SK-N-DZ (cell line): Measurements from ENCODE around the gene PRICKLE3.
"Not testable (repeated sequence)": the region's sequence is repeated elsewhere in the genome, so short reads cannot be mapped to it uniquely, and the experiment has no call there.

ENCODE experiments used
- DNase-seq: peaks from one replicate; pipeline ENCODE4 v3.0.0-alpha.2; 2015; ENCODE audit warnings: low spot score

PRICKLE3 gene

GRCh38 chrX:49183701-49184281 lies 2.4 kb downstream of the PRICKLE3 start:
- DNase-seq, result no peak

DNA sequence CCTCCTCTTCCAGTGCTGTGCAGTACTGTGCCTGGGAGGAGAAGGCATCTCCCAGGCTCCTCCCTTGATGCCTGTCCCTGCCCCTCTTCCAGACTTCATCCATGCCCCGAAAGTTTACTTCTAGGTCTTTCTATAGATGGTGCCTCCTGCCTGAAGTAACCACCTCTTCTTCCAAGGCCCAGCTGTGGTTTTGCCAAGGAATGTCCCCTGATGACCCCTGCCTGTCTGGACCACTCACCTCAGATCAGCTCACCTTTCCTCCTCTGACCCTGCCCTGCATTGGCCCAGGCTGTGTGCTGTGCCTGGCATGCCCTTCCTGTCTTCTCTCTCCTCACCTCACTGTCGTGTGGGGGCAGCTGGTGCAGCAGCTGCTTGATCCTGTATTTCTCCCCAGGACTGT lies 6.8 kb downstream of the PRICKLE3 start:
- DNase-seq, result no peak

- no peak for DNase-seq
Observed at GRCh38 chrX:49178537-49178936, 7.6 kb downstream of the PRICKLE3 start.

- DNase-seq, result no peak
Observed at GRCh38 chrX:49177873-49178480, 8.2 kb downstream of the PRICKLE3 start.

- DNase-seq, result no peak
Observed at GRCh38 chrX:49177338-49177833, 8.8 kb downstream of the PRICKLE3 start.

- DNase-seq, result no peak
Observed at GRCh38 chrX:49176421-49177326, 9.5 kb downstream of the PRICKLE3 start.

DNA sequence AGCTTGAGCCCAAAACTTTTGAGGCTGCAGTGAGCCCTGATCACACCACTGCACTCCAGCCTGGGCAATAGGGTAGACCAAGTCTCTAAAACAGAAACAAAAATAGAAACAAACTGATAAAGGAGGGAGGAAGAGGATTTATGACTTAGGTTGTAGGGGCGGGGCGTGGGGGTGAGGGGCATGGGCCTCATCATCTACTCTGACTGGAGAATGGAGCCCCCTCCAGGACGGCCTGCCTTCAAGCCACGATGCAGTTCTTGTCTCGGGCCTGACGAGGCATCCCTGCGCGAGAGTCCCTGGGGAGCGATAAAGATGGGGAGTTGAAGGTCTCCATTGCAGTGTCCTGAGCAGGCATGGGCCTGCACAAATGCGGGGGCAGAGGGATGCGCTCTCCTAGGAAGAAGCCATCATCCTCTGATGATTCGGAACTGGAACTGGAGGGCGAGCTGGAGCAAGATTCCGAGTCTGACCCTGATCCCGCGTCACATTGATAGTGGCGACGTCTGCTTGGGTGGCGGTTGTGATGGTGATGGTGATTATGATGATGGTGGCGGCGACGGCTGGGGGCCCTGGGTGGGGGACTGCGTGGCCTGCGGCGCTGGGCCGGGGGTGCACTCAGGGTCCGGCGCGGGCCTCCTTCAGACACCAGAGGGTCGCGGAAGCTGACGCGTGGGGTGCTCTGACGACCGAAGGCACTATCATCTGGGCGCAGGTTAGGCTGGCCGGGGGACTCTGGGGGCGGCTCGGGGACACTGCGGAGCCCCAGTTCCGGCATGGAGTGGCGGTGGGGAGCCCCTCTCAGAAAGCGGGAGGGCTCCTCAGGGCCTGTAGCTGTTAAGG lies 10.5 kb downstream of the PRICKLE3 start:
- no peak for DNase-seq

DNA sequence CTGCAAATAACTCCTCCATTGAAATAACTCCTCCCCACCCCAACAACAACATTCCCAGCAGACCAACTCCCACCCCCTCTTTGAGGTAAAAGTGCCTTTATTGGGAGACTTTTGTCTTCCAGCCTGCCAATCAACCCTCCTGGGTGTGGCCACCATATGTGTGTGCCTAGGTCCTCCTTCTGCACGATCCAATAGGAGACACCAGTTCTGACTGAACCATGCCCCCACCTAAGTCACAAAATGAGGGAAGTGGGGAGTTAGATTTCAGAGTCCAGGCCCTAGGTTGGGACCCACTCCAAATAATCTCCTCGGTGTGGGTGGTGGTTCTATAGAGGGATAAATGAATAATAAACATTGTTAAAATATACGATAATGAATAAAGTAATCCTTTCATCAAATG lies 11.4 kb downstream of the PRICKLE3 start:
- no peak for DNase-seq

DNA sequence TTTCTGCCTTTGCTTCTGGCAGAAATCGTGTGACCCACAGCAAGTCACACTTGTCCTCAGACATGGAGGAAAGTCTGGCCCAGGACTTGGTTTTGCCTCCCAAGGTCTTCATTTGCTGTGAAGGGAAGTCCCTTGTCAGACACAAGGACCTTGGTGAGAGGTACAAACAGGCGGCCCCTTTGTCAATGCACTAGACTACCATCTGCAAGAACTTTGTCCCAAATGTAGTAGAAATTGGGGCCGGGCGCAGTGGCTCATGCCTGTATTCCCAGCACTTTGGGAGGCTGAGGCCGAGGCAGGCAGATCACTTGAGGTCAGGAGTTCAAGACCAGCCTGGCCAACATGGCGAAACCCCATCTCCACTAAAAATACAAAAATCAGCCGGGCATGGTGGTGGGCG lies 12.6 kb downstream of the PRICKLE3 start:
- not testable (repeated sequence) for DNase-seq

- DNase-seq, result no peak
Observed at GRCh38 chrX:49172280-49172780, 13.8 kb downstream of the PRICKLE3 start.

GRCh38 chrX:49171752-49172279 lies 14.4 kb downstream of the PRICKLE3 start, which contains the start of gene PLP2:
Gene PLP2 (plus strand): TSS chrX:49171898. CDS start chrX:49172001, 103 bp downstream.
- no peak for DNase-seq

- no peak for DNase-seq
Observed at GRCh38 chrX:49167740-49168108, 18.4 kb downstream of the PRICKLE3 start.

DNA sequence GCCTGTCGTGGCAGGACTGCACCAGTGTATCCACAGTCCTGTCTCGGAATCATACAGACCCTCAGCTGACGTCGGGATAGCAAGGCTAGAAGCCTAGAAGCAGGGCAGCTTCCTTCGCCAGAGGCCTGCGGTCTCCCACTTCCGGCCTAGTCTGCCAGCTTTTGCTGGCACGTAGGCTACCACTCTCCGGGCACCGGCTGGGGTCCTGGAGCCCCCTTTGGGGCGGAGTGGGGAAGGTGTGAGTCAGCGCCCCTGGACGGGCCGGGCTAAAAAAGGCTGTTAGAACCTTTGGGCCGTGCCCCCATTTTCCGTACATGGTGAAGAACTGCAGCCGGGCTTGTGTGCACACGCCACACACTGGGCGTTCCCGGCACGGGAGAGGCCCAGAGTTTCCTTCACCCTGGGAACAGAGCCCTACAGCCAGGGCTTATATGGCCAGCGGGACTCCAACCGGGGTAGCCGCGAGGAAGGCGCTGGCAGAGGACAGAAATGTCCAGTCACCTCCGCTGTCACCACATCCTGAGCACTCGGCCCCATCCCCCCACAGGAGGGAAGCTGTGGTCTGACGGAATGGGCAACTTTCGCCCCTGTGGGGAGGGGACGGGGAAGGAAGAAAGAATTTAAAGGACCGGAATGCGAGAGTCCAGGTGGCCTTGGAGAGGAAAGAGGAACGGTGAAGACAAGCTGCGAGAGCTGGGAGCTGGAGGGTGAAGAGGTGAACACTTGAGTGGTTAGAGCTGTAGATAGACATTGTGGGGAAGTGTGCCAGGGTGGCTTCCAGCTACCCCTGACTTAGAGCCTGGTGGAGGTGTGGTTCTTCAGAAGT lies 19.0 kb downstream of the PRICKLE3 start:
- DNase-seq, result no peak

DNA sequence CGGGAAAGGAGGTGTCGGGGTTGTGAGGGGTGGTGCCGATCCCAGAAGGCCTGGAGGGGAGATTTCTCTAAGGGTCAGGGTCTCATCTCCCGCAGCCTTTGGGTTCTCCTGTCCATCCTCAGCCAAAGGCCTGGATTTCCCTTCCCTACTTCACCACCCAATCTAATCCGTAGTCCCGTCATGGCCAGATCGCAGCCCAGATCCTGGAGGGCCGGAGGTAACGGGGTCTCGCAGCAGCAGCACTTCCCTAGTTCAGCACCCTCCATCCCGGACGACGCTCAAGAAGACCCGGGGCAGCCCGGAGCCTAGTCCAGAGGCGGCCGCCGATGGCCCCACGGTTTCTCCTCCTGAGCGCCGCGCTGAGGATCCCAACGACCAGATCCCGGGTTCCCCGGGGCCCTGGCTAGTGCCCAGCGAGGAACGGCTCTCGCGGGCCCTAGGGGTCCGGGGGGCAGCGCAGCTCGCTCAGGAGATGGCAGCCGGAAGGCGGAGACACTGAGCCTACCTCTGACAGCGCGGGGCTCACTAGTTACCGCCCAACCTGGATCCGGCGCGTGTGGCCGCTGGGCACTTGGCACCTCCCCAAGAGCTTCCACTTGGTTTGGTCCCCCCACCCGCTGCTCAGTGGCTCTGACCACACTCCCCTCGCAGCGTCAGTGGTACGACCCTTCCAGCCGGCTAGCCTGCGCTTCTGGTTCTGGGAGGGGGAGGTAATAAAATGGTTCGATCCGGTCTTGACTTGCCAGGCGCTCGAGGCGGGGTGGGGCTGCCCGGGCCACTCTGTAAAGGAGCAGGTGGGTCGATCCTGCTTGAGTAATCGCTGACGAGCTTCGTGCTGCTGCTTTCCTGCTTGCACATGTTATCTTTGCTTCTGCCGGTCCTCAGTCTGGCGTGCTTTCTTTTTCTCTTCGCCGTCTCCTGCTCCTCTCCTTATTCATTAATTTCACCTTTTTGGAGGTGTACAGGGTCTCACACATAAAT lies 20.0 kb downstream of the PRICKLE3 start:
- DNase-seq, result no peak

DNA sequence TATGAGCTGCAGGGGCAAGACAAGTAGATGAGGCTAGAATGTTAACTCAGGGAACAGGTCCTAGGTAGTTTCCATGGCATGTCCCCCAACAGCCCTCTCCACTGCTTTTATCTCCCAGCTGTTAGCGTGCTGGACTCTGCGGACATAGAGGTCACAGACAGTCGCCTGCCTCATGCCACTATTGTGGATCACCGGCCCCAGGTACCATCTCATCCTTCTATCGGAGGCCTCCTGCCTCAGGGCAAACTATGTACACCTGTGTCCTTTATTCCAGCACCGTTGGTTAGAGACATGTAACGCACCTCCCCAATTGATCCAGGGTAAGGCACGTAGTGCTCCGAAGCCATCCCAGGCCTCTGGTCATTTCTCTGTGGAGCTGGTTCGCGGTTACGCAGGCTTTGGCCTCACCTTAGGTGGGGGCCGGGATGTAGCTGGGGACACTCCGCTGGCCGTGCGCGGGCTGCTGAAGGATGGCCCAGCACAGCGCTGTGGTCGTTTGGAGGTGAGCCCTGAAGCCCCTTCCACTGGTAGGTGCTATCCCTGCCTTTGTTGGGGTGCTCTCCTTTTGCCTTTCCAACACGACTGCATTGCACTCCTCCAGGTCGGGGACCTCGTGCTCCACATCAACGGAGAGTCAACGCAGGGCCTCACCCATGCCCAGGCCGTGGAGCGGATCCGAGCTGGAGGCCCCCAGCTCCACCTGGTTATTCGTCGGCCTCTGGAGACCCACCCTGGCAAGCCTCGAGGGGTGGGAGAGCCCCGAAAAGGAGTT lies 21.4 kb downstream of the PRICKLE3 start:
- DNase-seq, result no peak

- peak; percentile 78 for DNase-seq
Observed at GRCh38 chrX:49163555-49164419, 22.4 kb downstream of the PRICKLE3 start.

GRCh38 chrX:49162620-49163019 lies 23.6 kb downstream of the PRICKLE3 start, which contains the start of gene MAGIX:
Gene MAGIX (plus strand): TSS chrX:49162758. CDS start chrX:49162890, 132 bp downstream.
- DNase-seq, result no peak
